OCI-LY1 (cell line): ENCODE measurements around the gene HYDIN.
"Not testable (repeated sequence)": the region's sequence is repeated elsewhere in the genome, so short reads cannot be mapped to it uniquely, and the experiment has no call there.

Source experiments
- H2AFZ ChIP-seq: fragments of 200-600 bp; sonication (generic), shearing (Covaris generic); 2 replicates; pipeline ENCODE4 v1.6.0; 2014; ENCODE audit warnings: antibody characterized with exemption, mild to moderate bottlenecking, low read length
- H3F3A ChIP-seq: fragments of 200-600 bp; sonication (generic), shearing (Covaris generic); 2 replicates; pipeline ENCODE4 v1.6.0; 2014; ENCODE audit warnings: mild to moderate bottlenecking, antibody characterized with exemption, low read length, moderate library complexity; ENCODE audit not compliant: insufficient read depth
- H3K27ac ChIP-seq: fragments of 200-600 bp; sonication (generic); 2 replicates; pipeline ENCODE4 v1.5.1; 2014; ENCODE audit warnings: low read length, mixed run types, mild to moderate bottlenecking, low read depth; ENCODE audit not compliant: poor library complexity, severe bottlenecking
- H3K27me3 ChIP-seq: fragments of 200-600 bp; sonication (generic); 2 replicates; pipeline ENCODE4 v1.6.0; 2014; ENCODE audit warnings: antibody characterized with exemption, mild to moderate bottlenecking, low read length, moderate library complexity; ENCODE audit not compliant: insufficient read depth
- H3K36me3 ChIP-seq: fragments of 200-600 bp; sonication (generic); 2 replicates; pipeline ENCODE4 v1.6.1; 2014; ENCODE audit warnings: mild to moderate bottlenecking, antibody characterized with exemption, low read length, moderate library complexity, mixed read lengths; ENCODE audit not compliant: insufficient read depth
- H3K4me1 ChIP-seq: fragments of 200-600 bp; sonication (generic); 2 replicates; pipeline ENCODE4 v1.5.1; 2014; ENCODE audit warnings: mild to moderate bottlenecking, low read length, moderate library complexity; ENCODE audit not compliant: insufficient read depth, severe bottlenecking
- H3K4me2 ChIP-seq: fragments of 200-600 bp; sonication (generic), shearing (Covaris generic); 2 replicates; pipeline ENCODE4 v1.6.1; 2014; ENCODE audit warnings: low read length
- H3K4me3 ChIP-seq: fragments of 200-600 bp; sonication (generic); 2 replicates; pipeline ENCODE4 v1.5.1; 2014; ENCODE audit warnings: low read length, low read depth, mild to moderate bottlenecking, mixed read lengths; ENCODE audit not compliant: poor library complexity, severe bottlenecking
- H3K79me2 ChIP-seq: fragments of 200-600 bp; shearing (Covaris generic); 2 replicates; pipeline ENCODE4 v1.6.1; 2016; ENCODE audit warnings: mixed run types, low read length, mixed read lengths; ENCODE audit not compliant: insufficient read depth
- H3K9ac ChIP-seq: fragments of 200-600 bp; sonication (generic), shearing (Covaris generic); 2 replicates; pipeline ENCODE4 v1.6.1; 2014; ENCODE audit warnings: mild to moderate bottlenecking, low read length, mixed read lengths
- H3K9me2 ChIP-seq: fragments of 200-600 bp; sonication (generic), shearing (Covaris generic); 2 replicates; pipeline ENCODE4 v1.6.1; 2014; ENCODE audit warnings: low read depth, mild to moderate bottlenecking, low read length, mixed read lengths
- H3K9me3 ChIP-seq: fragments of 200-600 bp; shearing (Covaris generic); 2 replicates; pipeline ENCODE4 v1.6.1; 2014; ENCODE audit warnings: low read length, mixed read lengths
- H4K20me1 ChIP-seq: fragments of 200-600 bp; sonication (generic), shearing (Covaris generic); 2 replicates; pipeline ENCODE4 v1.6.0; 2016; ENCODE audit warnings: mild to moderate bottlenecking, low read length; ENCODE audit not compliant: insufficient read depth

The HYDIN gene

DNA sequence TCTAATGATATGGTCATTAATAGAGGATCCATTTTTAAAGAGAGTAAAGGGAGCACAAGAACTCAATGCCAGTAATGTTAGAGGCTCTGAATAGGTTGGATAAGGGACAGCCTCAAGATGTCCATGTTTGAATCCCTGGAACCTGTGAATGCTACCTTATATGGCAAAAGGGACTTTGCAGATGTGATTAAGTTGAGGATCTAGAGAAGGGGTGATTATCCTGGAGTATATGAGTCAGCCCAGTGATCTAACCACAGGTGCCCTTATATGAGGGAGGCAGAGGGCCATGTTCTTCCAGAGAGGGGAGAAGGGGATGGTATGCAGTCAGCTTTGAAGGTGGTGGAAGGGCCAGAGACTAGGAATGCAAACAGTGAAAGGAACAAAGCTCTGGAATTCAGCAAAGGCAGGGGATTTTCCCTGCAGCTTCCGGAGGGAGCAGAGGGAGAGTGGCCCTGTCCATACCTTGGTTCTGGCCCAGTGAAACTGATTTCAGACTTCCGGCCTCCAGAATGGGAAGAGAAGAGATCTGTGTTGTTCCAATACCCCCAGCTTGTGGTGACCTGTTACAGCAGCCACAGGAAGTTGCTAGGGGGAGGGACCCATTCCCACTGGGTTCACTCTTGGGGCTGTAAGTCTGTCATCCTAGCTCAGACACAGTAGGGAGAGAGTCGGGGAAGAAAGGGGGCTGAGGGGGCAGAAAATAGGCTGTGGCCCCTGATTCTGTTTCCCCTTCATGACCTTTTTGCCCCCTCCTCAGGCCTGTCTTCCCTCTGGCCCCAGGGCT lies 220.9 kb downstream of the HYDIN start:
- H3K9me3 ChIP-seq, H3K27ac ChIP-seq, H3K36me3 ChIP-seq, H3K79me2 ChIP-seq, H3F3A ChIP-seq, H3K4me2 ChIP-seq, H2AFZ ChIP-seq, H3K4me3 ChIP-seq, H3K9me2 ChIP-seq, H3K27me3 ChIP-seq, H4K20me1 ChIP-seq, H3K9ac ChIP-seq, H3K4me1 ChIP-seq: not testable (repeated sequence)

GRCh38 chr16:71006516-71006915 lies 224.0 kb downstream of the HYDIN start:
- not testable (repeated sequence) for H3K27ac ChIP-seq, H2AFZ ChIP-seq, H3K79me2 ChIP-seq, H3K4me2 ChIP-seq, H4K20me1 ChIP-seq, H3F3A ChIP-seq, H3K9me3 ChIP-seq, H3K9ac ChIP-seq, H3K4me3 ChIP-seq, H3K9me2 ChIP-seq, H3K36me3 ChIP-seq, H3K27me3 ChIP-seq, H3K4me1 ChIP-seq

DNA sequence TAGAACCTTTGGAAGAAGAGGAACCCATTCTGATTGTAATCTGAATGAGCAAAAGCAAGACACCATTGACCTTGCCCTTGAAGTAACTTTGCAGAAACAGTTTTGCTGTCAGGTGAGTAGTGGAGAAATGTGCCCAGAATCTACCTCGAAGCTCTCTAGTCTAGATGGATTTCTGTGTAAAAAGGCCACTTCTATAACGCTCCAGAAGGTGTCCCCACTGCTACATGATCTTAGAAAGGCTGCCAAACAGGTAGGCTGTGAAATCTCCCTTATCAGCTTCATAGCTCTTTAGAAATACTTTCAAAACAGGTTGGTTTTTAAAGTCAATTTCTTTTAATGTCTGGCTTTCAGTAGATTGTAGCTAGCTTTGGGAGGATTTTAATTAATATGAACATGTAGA lies 230.8 kb downstream of the HYDIN start:
- not testable (repeated sequence) for H3K36me3 ChIP-seq, H3K27ac ChIP-seq, H3K4me2 ChIP-seq, H3K9me2 ChIP-seq, H2AFZ ChIP-seq, H3K9ac ChIP-seq, H3K4me3 ChIP-seq, H3K79me2 ChIP-seq, H3K4me1 ChIP-seq, H3K9me3 ChIP-seq, H4K20me1 ChIP-seq, H3F3A ChIP-seq, H3K27me3 ChIP-seq

DNA sequence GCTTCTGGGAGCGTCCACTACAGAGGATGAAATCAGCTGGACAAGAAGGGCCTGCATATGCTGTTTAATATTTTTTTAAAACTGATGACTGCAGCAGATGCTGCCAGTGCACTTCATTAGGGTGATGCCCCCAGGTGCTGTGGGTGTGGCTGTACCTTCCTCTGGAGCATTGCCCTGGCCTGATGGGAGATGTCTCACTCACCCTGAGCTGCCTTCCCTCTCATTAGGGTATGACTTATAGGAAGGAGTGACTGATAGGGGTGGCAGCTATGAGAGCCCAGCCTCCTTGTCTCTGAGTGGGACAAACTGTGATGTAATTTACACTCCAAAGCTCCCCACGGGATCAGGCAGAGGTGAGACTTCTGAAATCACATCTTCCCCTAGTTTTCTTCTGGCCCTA lies 234.7 kb downstream of the HYDIN start:
- not testable (repeated sequence) for H3K9ac ChIP-seq, H3K36me3 ChIP-seq, H3K9me2 ChIP-seq, H2AFZ ChIP-seq, H3K27ac ChIP-seq, H3F3A ChIP-seq, H3K27me3 ChIP-seq, H3K4me1 ChIP-seq, H4K20me1 ChIP-seq, H3K4me3 ChIP-seq, H3K79me2 ChIP-seq, H3K9me3 ChIP-seq, H3K4me2 ChIP-seq

- H2AFZ ChIP-seq, H3K36me3 ChIP-seq, H3K4me1 ChIP-seq: not testable (repeated sequence)
Observed at GRCh38 chr16:70992511-70992910, 238.0 kb downstream of the HYDIN start.

DNA sequence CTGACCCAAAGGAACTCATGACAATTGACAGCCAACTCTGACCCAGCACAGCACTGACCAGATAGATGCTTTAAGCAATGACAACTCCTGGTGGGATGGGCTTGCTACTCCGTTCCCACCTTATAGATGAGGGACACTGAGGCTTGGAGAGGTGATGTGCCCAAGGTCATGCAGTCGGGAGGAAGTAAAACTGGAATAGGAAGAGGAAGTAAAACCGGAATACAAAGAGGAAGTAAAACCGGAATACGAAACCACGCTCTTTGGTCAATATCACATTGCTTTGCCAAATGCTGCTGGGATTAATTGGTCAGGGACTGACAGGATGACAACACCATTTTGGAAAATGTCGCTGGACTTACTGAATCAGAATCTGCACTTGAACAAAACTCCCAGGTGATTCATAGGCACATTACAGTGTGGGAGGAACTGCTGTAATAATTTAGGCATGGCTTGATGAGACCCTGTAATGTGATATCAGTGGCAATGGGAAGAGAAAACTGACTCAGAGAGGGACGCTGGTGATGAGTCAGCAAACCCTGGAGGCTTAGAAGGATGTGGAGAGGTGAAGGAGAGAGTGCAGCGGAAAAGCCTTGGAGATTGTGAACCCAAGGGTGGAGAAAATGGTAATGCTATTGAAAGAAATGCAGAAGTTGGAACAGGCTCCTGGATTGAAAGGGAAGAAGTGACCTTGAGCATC lies 243.4 kb downstream of the HYDIN start:
- H3K4me2 ChIP-seq, H3K9me2 ChIP-seq, H3K27me3 ChIP-seq, H3F3A ChIP-seq, H3K4me3 ChIP-seq, H3K9me3 ChIP-seq, H3K36me3 ChIP-seq, H3K4me1 ChIP-seq, H3K27ac ChIP-seq, H2AFZ ChIP-seq, H3K79me2 ChIP-seq, H4K20me1 ChIP-seq, H3K9ac ChIP-seq: not testable (repeated sequence)

More at GRCh38 chr16:70992511-70992910, 238.0 kb downstream of the HYDIN start:
- H3K4me3 ChIP-seq, H3K9ac ChIP-seq, H3K9me2 ChIP-seq, H3K27ac ChIP-seq, H3F3A ChIP-seq, H3K27me3 ChIP-seq, H3K9me3 ChIP-seq, H3K4me2 ChIP-seq, H3K79me2 ChIP-seq, H4K20me1 ChIP-seq: not testable (repeated sequence)

GRCh38 chr16:70984675-70985074 lies 245.8 kb downstream of the HYDIN start:
- not testable (repeated sequence) for H3K4me1 ChIP-seq, H3F3A ChIP-seq, H3K79me2 ChIP-seq, H3K27me3 ChIP-seq, H3K27ac ChIP-seq, H3K9ac ChIP-seq, H3K4me2 ChIP-seq, H2AFZ ChIP-seq, H3K36me3 ChIP-seq, H3K9me3 ChIP-seq, H4K20me1 ChIP-seq, H3K9me2 ChIP-seq, H3K4me3 ChIP-seq
